Neural cell (in vitro differentiated cells): Measurements from ENCODE around the gene AXIN1.

Source experiments
- EZH2 ChIP-seq: fragments of 200-600, 300-800 bp; shearing (Covaris generic), sonication (generic); IDR thresholded peaks from 2 replicates; pipeline ENCODE4 v1.6.1; 2014; ENCODE audit warnings: antibody characterized with exemption, low read length, borderline replicate concordance, mild to moderate bottlenecking; ENCODE audit not compliant: insufficient read depth, poor library complexity, severe bottlenecking
- MXI1 ChIP-seq: fragments of 450-650 bp; conservative IDR thresholded peaks from 2 replicates; pipeline ENCODE4 v1.6.1; 2014; ENCODE audit warnings: antibody characterized with exemption, mild to moderate bottlenecking; ENCODE audit not compliant: poor library complexity, severe bottlenecking
- POLR2AphosphoS5 ChIP-seq: IDR thresholded peaks from 2 replicates; pipeline ENCODE4 v1.6.1; 2012
- TAF1 ChIP-seq: IDR thresholded peaks from 2 replicates; pipeline ENCODE4 v1.6.1; 2012; ENCODE audit warnings: low read depth
- TF ChIP-seq, protein P1 (sequence below): fragments of 450-650 bp; IDR thresholded peaks from 2 replicates; pipeline ENCODE4 v1.5.1; 2014; ENCODE audit warnings: antibody characterized with exemption, mild to moderate bottlenecking, moderate library complexity; ENCODE audit not compliant: poor library complexity, severe bottlenecking

DNA sequence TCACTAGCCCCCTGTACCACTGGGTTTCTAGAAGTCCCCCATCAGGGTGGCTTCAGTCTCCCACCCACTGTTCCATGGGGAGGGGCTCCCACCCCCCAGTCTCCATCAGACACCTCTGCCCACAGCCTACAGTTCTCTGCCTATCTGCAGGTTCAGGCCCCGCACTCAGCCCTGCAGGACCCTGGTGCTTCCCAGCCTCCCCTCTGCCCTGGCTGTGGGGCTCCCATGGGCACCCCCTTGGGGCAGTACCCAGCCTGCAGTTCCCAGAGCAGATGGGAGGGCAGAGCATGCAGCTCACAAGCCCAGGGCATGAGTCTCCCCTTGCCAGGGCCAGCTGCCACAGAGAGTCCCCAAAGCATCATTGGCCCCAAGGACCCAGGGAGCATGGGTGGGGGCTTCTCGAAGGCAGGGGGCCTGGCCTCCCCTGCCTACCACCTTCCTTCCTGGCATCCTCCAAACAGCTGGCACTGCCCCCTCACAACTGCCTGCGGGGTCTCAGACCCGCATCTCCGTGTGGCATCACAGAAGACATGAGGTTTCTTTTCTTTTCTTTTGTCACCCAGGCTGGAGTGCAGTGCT is 20.6 kb upstream of the AXIN1 start:
- TF ChIP-seq, protein P1, sequence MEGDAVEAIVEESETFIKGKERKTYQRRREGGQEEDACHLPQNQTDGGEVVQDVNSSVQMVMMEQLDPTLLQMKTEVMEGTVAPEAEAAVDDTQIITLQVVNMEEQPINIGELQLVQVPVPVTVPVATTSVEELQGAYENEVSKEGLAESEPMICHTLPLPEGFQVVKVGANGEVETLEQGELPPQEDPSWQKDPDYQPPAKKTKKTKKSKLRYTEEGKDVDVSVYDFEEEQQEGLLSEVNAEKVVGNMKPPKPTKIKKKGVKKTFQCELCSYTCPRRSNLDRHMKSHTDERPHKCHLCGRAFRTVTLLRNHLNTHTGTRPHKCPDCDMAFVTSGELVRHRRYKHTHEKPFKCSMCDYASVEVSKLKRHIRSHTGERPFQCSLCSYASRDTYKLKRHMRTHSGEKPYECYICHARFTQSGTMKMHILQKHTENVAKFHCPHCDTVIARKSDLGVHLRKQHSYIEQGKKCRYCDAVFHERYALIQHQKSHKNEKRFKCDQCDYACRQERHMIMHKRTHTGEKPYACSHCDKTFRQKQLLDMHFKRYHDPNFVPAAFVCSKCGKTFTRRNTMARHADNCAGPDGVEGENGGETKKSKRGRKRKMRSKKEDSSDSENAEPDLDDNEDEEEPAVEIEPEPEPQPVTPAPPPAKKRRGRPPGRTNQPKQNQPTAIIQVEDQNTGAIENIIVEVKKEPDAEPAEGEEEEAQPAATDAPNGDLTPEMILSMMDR: no peak
- no peak for TF ChIP-seq EZH2
- no peak for TF ChIP-seq POLR2AphosphoS5
- no peak for TF ChIP-seq MXI1
- no peak for TF ChIP-seq TAF1
